ENCODE measurements around the gene ZNF32. TPM values are rescaled to one million over a fixed set of nuclear protein-coding genes. Genes with fewer than 3 reads are reported as not detected.

ZNF32 gene
- total RNA-seq, 1 experiment from 2014 or later: 14.6 TPM

DNA sequence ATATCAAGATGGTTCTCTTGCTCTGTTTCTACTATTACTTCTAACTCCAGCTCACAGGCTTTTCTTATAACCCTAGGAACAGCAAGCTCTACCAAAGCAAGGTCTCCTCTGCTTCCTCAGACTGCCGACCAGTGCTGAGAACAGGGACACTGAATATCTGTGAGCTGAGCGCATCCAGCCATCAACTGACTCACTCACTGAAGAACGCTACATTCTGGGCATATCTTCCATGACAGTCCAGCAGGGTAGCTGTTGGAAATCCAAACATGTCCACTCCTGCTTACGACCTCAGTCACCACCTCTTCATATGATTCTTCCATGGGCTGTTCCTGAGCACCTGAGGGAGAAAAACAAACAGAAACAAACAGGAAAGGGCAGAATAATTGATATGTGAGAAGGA is 2.8 kb downstream of the ZNF32 start:
- peaks cover 43% of the 10 kb centered on the region for H3K9me3 ChIP-seq (ENCODE audit: control insufficient read depth, low read depth, low read length)
- H2AK5ac ChIP-seq (ENCODE audit: insufficient read length, low read length): no peak overlapping the region
- H3K23me2 ChIP-seq (ENCODE audit: insufficient read length, low read depth, low read length, poor library complexity, severe bottlenecking): peaks cover 9% of the 10 kb centered on the region
- peaks cover 64 to 74% of the 10 kb centered on the region in 2 experiments for H3K9me3 Mint-ChIP-seq
- no peak overlapping the region for H3K4ac ChIP-seq (ENCODE audit: low read depth, low read length)
- no peak overlapping the region for H3K4me3 Mint-ChIP-seq
- H3K18ac ChIP-seq (ENCODE audit: insufficient read length, low read depth, low read length): no peak overlapping the region
- H3K79me1 ChIP-seq (ENCODE audit: insufficient read depth, low read depth, low read length, poor library complexity, severe bottlenecking): no peaks in the 10 kb centered on the region
- H4K91ac ChIP-seq (ENCODE audit: insufficient read length, low read depth, low read length): no peak overlapping the region
- H3K14ac ChIP-seq (ENCODE audit: insufficient read depth, low read length): no peak overlapping the region
- H3K36me3 Mint-ChIP-seq (ENCODE audit: insufficient read depth in 1 of 3, low read depth in 3 of 3): peaks cover 50 to 60% (median 59%) of the 10 kb centered on the region in 3 experiments
- H2BK5ac ChIP-seq (ENCODE audit: insufficient read length, low read length): no peak overlapping the region
- no peaks in the 10 kb centered on the region for H4K20me1 ChIP-seq (ENCODE audit: control insufficient read depth, insufficient read depth, insufficient read length)
- H3K4me1 ChIP-seq (ENCODE audit: insufficient read depth, low read length): no peaks in the 10 kb centered on the region
- H3K9ac ChIP-seq (ENCODE audit: extremely low read depth, insufficient read length, low read length): no peak overlapping the region
- no peak overlapping the region for H3T11ph ChIP-seq (ENCODE audit: low read length)
- H3K4me2 ChIP-seq (ENCODE audit: insufficient read depth, insufficient read length, low read length): no peak overlapping the region
- H4K8ac ChIP-seq (replicated peaks; ENCODE audit: insufficient read length, low read depth, low read length): no peak overlapping the region
- H3K27me3 ChIP-seq (ENCODE audit: insufficient read depth, low read length): peaks cover 4% of the 10 kb centered on the region; the same call in 1 of the 2 replicates
- H4K5ac ChIP-seq (ENCODE audit: insufficient read length, low read depth, low read length): no peak overlapping the region
- TF ChIP-seq CTCF (conservative IDR thresholded peaks at IDR 0.05): no peak
- no peak overlapping the region for H3K56ac ChIP-seq (ENCODE audit: insufficient read length, low read depth, low read length)
- H3K4me1 Mint-ChIP-seq: peaks cover 6 to 8% of the 10 kb centered on the region in 2 experiments
- H2BK15ac ChIP-seq (ENCODE audit: low read depth, low read length): no peak overlapping the region
- no peak overlapping the region for H2BK12ac ChIP-seq (ENCODE audit: insufficient read length, low read depth, low read length)
- no peak overlapping the region for H3K27ac Mint-ChIP-seq
- peaks cover 38% of the 10 kb centered on the region for H3K27me3 Mint-ChIP-seq (ENCODE audit: low read depth)
- no peak overlapping the region for H2BK120ac ChIP-seq (ENCODE audit: low read depth, low read length, poor library complexity, severe bottlenecking)
- no peaks in the 10 kb centered on the region for H3K79me2 ChIP-seq (ENCODE audit: insufficient read depth, low read length)
- WGBS (ENCODE audit: extremely low coverage, insufficient read length, low lambda C conversion rate): no CpG with 5 or more reads among the region's 4 CpGs
- no peak overlapping the region for H2BK20ac ChIP-seq (ENCODE audit: low read depth, low read length, poor library complexity, severe bottlenecking)
- H2AFZ ChIP-seq (ENCODE audit: low read length): no peak overlapping the region
- H3K27ac ChIP-seq (ENCODE audit: insufficient read length, low read depth, low read length): no peak overlapping the region
- DNase-seq: no peak
- H3K23ac ChIP-seq (ENCODE audit: insufficient read length, low read depth, low read length): no peak overlapping the region

Measured in H9 (cell line).